Osteoblast (primary cell): ENCODE measurements around the gene TESK2. TPM values are rescaled to one million over a fixed set of nuclear protein-coding genes. Genes with fewer than 3 reads are reported as not detected.
"Not testable (repeated sequence)": the region's sequence is repeated elsewhere in the genome, so short reads cannot be mapped to it uniquely, and the experiment has no call there.

Source experiments
- DNase-seq: peaks from one replicate; pipeline ENCODE4 v3.0.0; 2011; ENCODE audit warnings: low spot score, mixed read lengths; ENCODE audit not compliant: insufficient read length; ENCODE audit errors: missing footprints
- H2AFZ ChIP-seq: 2 replicates; pipeline ENCODE4 v1.6.0; 2011; ENCODE audit warnings: mild to moderate bottlenecking, low read length
- H3K27ac ChIP-seq: 2 replicates; pipeline ENCODE4 v1.5.1; 2011; ENCODE audit warnings: mild to moderate bottlenecking, low read depth, low read length, moderate library complexity
- H3K27me3 ChIP-seq: 2 replicates; pipeline ENCODE4 v1.6.0; 2012; ENCODE audit warnings: mild to moderate bottlenecking, control low read depth, inconsistent platforms, low read length, moderate library complexity; ENCODE audit not compliant: insufficient read depth
- H3K36me3 ChIP-seq: 2 replicates; pipeline ENCODE4 v1.5.1; 2011; ENCODE audit warnings: mild to moderate bottlenecking, low read length, control low read depth, moderate library complexity; ENCODE audit not compliant: insufficient read depth
- H3K4me1 ChIP-seq: 2 replicates; pipeline ENCODE4 v1.5.1; 2011; ENCODE audit warnings: mild to moderate bottlenecking, low read length, control low read depth, moderate library complexity; ENCODE audit not compliant: insufficient read depth
- H3K4me2 ChIP-seq: 2 replicates; pipeline ENCODE4 v1.6.0; 2011; ENCODE audit warnings: mild to moderate bottlenecking, low read length; ENCODE audit not compliant: insufficient read depth
- H3K4me3 ChIP-seq: fragments of 200-600 bp; sonication (generic); 3 replicates; pipeline ENCODE4 v1.5.1; 2012; ENCODE audit warnings: mild to moderate bottlenecking, low read length, inconsistent platforms; ENCODE audit not compliant: insufficient read depth
- H3K79me2 ChIP-seq: 2 replicates; pipeline ENCODE4 v1.6.0; 2012; ENCODE audit warnings: mild to moderate bottlenecking, low read length, control low read depth, inconsistent platforms; ENCODE audit not compliant: insufficient read depth
- H3K9me3 ChIP-seq: 2 replicates; pipeline ENCODE4 v1.5.1; 2011; ENCODE audit warnings: low read depth, low read length, control low read depth
- H4K20me1 ChIP-seq: 2 replicates; pipeline ENCODE4 v1.6.0; 2012; ENCODE audit warnings: mild to moderate bottlenecking, low read length, control low read depth; ENCODE audit not compliant: insufficient read depth
- CTCF ChIP-seq: IDR thresholded peaks from 2 replicates; pipeline ENCODE4 v1.5.1; 2011; ENCODE audit warnings: mild to moderate bottlenecking, low read depth, low read length, moderate library complexity; ENCODE audit errors: extremely low read depth
- total RNA-seq: library from RNA; depleted of rRNA; stranded (reverse); fragments of >200 nt; gene quantifications from 2 replicates; pipeline ENCODE4 v1.2.3, GENCODE V29; 2012

Gene TESK2
- total RNA-seq, 1 donor = 5.4 TPM

DNA sequence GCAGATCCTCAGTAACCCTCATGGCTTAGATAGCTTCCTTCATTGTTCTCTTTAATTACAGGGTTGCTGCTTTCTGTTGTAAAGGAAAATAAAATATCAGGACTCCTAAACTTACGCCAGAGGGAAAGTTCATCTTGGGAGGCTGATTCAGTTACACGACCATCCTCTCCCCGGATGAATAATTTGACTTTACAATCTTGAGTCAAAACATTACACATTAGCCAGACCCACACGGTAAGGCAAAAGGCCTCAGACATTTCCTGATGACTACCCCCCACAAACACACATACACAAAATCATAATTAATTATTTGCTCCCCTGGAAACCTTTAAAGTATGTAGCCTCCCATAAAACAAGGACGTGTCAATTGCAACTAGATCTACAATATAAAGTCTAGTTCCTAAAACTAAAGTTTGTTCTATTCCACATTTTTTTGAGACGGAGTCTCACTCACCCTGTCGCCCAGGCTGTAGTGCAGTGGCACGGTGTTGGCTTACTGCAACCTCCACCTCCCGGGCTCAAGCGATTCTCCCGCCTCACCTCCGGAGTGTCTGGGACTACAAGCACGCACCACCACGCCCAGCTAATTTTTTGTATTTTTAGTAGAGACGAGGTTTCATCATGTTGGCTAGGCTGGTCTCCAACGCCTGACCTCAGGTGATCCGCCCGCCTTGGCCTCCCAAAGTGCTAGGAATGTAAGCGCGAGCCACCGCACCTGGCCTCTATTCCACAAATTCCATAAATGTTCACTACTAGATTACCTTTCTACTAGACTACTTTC, 31.6 kb upstream of the TESK2 start:
- Histone ChIP-seq H3K4me2 (peak overlapping the region; percentile 88), H3K79me2 (peaks cover 38% of the 10 kb centered on the region), H3K4me3 (peak overlapping the region; percentile 100), H3K27ac (peak overlapping the region; percentile 94), H2AFZ (peak overlapping the region; percentile 87), H4K20me1 (peaks cover 25% of the 10 kb centered on the region), H3K4me1 (peaks cover 10% of the 10 kb centered on the region), H3K27me3 (no peaks in the 10 kb centered on the region), H3K36me3 (peaks cover 6% of the 10 kb centered on the region), H3K9me3 (no peaks in the 10 kb centered on the region)
- TF ChIP-seq CTCF = no peak
- DNase-seq = no peak

GRCh38 chr1:45521413-45522323, 30.7 kb upstream of the TESK2 start, which contains the start of gene PRDX1:
PRDX1 (minus strand) TSS chr1:45521884; CDS start chr1:45519043, 2,841 bp downstream.
- H3K27me3 ChIP-seq = no peaks in the 10 kb centered on the region
- peak within 1 kb of the TSS; percentile 88 for H3K4me2 ChIP-seq
- DNase-seq = peak; percentile 93
- peaks cover 10% of the 10 kb centered on the region for H3K4me1 ChIP-seq
- H3K9me3 ChIP-seq = no peaks in the 10 kb centered on the region
- peak within 1 kb of the TSS; percentile 87 for H2AFZ ChIP-seq
- H3K4me3 ChIP-seq = peak within 1 kb of the TSS; percentile 100
- TF ChIP-seq CTCF = peak; percentile 14
- H3K36me3 ChIP-seq = peaks cover 14% of the 10 kb centered on the region
- H3K79me2 ChIP-seq = peaks cover 47% of the 10 kb centered on the region
- peak within 1 kb of the TSS; percentile 94 for H3K27ac ChIP-seq
- peaks cover 29% of the 10 kb centered on the region for H4K20me1 ChIP-seq

DNA sequence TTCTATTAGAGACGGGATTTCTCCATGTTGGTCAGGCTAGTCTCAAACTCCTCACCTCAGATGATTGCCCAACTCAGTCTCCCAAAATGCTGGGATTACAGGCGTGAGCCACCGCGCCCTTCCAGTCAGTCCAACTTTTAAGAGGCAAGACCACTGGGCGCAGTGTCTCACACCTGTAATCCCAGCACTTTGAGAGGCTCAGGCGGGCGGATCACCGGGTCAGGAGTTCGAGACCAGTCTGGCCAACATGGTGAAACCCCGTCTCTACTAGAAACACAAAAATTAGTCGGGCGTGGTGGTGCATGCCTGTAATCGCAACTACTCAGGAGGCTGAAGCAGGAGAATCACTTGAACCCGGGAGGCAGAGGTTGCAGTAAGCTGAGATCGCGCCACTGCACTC, 28.8 kb upstream of the TESK2 start:
- H3K79me2 ChIP-seq = peaks cover 57% of the 10 kb centered on the region
- H2AFZ ChIP-seq, H3K27me3 ChIP-seq, DNase-seq, H3K9me3 ChIP-seq, H3K27ac ChIP-seq: not testable (repeated sequence)
- peak overlapping the region; percentile 100 for H3K4me3 ChIP-seq
- peaks cover 31% of the 10 kb centered on the region for H3K36me3 ChIP-seq
- peaks cover 10% of the 10 kb centered on the region for H3K4me1 ChIP-seq
- H4K20me1 ChIP-seq = peaks cover 33% of the 10 kb centered on the region
- H3K4me2 ChIP-seq = peak overlapping the region; percentile 66

- Histone ChIP-seq H2AFZ (no peak overlapping the region), H4K20me1 (peaks cover 33% of the 10 kb centered on the region), H3K27ac (no peak overlapping the region), H3K27me3 (no peaks in the 10 kb centered on the region), H3K4me3 (peak overlapping the region; percentile 2), H3K4me2 (peak overlapping the region; percentile 66), H3K4me1 (peaks cover 10% of the 10 kb centered on the region), H3K36me3 (peaks cover 38% of the 10 kb centered on the region), H3K9me3 (no peaks in the 10 kb centered on the region), H3K79me2 (peaks cover 59% of the 10 kb centered on the region)
- DNase-seq = no peak
- TF ChIP-seq CTCF = no peak
Measured at GRCh38 chr1:45518910-45519309, 27.9 kb upstream of the TESK2 start.

DNA sequence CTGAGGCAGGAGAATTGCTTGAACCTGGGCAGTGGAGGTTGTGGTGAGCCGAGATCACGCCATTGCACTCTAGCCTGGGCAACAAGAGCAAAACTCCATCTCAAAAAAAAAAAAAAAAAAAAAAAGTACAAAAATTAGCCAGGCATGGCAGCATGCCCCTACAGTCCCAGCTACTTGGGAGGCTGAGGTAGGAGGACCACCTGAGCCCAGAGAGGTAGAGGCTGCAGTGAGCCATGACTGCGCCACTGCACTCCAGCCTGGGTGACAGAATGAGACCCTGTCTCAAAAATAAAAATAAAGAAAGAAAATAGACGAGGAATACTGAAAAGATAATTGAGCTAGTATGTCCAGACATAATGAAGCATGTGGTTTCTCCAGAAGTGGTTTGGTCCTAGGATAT, 27.4 kb upstream of the TESK2 start:
- peak overlapping the region; percentile 66 for H3K4me2 ChIP-seq
- peaks cover 10% of the 10 kb centered on the region for H3K4me1 ChIP-seq
- H3K27me3 ChIP-seq, H3K9me3 ChIP-seq, H3K4me3 ChIP-seq, DNase-seq, H2AFZ ChIP-seq, H3K27ac ChIP-seq: not testable (repeated sequence)
- peaks cover 59% of the 10 kb centered on the region for H3K79me2 ChIP-seq
- peaks cover 33% of the 10 kb centered on the region for H4K20me1 ChIP-seq
- peaks cover 43% of the 10 kb centered on the region for H3K36me3 ChIP-seq
